Upper lobe of left lung (tissue), 4 donors: Measurements from ENCODE around the gene INO80C.

Source experiments
- CTCF ChIP-seq, 6 experiments: fragments of 450-650 bp in 4 of 6; fragments of 200-600 bp in 2 of 6; sonication (generic) in 2 of 6; IDR thresholded peaks; one replicate each; pipeline ENCODE4 v1.5.1; 2016 to 2019; ENCODE audit warnings: antibody characterized with exemption in 6 of 6
- EP300 ChIP-seq, 4 donors: sonication (generic); formaldehyde crosslinking; IDR thresholded peaks; one replicate each; pipeline ENCODE4 v1.5.1; 2017; ENCODE audit warnings: antibody characterized with exemption in 4 of 4, control low read depth in 2 of 4
- POLR2AphosphoS5 ChIP-seq, 2 donors: sonication (generic); formaldehyde crosslinking; IDR thresholded peaks; one replicate each; pipeline ENCODE4 v1.5.1; 2017; ENCODE audit warnings: antibody characterized with exemption in 2 of 2

- TF ChIP-seq CTCF (IDR thresholded peaks at IDR 0.05): no peak
- TF ChIP-seq EP300 (IDR thresholded peaks at IDR 0.05): no peak
- TF ChIP-seq POLR2AphosphoS5 (IDR thresholded peaks at IDR 0.05): no peak
Observed at GRCh38 chr18:35470435-35470834, 27.3 kb downstream of the INO80C start.
